DOHH2 (cell line): ENCODE measurements around the gene CCDC171.

Experiments
- H3F3A ChIP-seq: fragments of 200-600 bp; sonication (generic), shearing (Covaris generic); 2 replicates; pipeline ENCODE4 v1.6.0; 2016; ENCODE audit warnings: antibody characterized with exemption, mild to moderate bottlenecking; ENCODE audit not compliant: control insufficient read depth, insufficient read depth
- H3K27ac ChIP-seq: fragments of 200-600 bp; sonication (generic); 2 replicates; pipeline ENCODE4 v1.5.1; 2014; ENCODE audit warnings: low read depth, mild to moderate bottlenecking, low read length, moderate library complexity
- H3K27me3 ChIP-seq: fragments of 200-600 bp; sonication (generic); 2 replicates; pipeline ENCODE4 v1.6.1; 2014; ENCODE audit warnings: mild to moderate bottlenecking, low read length, mixed read lengths; ENCODE audit not compliant: control insufficient read depth
- H3K36me3 ChIP-seq: fragments of 200-600 bp; sonication (generic); 2 replicates; pipeline ENCODE4 v1.6.1; 2014; ENCODE audit warnings: mild to moderate bottlenecking, low read length, moderate library complexity, mixed read lengths; ENCODE audit not compliant: control insufficient read depth
- H3K4me1 ChIP-seq: fragments of 200-600 bp; sonication (generic); 2 replicates; pipeline ENCODE4 v1.6.1; 2014; ENCODE audit warnings: mild to moderate bottlenecking, low read length, mixed read lengths; ENCODE audit not compliant: control insufficient read depth
- H3K4me2 ChIP-seq: fragments of 200-600 bp; sonication (generic); 2 replicates; pipeline ENCODE4 v1.6.0; 2014; ENCODE audit warnings: mild to moderate bottlenecking, low read length, moderate library complexity
- H3K4me3 ChIP-seq: fragments of 200-600 bp; sonication (generic); 2 replicates; pipeline ENCODE4 v1.5.1; 2014; ENCODE audit warnings: mild to moderate bottlenecking, low read length, mixed read lengths
- H3K79me2 ChIP-seq: fragments of 200-600 bp; sonication (generic); 2 replicates; pipeline ENCODE4 v1.6.1; 2014; ENCODE audit warnings: mild to moderate bottlenecking, low read length, mixed read lengths; ENCODE audit not compliant: control insufficient read depth
- H3K9me2 ChIP-seq: fragments of 200-600 bp; sonication (generic); replicated peaks from 2 replicates; pipeline ENCODE4 v1.6.1; 2014; ENCODE audit warnings: mild to moderate bottlenecking, low read length, mixed read lengths; ENCODE audit not compliant: control insufficient read depth
- H3K9me3 ChIP-seq: fragments of 200-600 bp; sonication (generic); 2 replicates; pipeline ENCODE4 v1.6.1; 2014; ENCODE audit warnings: antibody characterized with exemption, low read length, mixed read lengths; ENCODE audit not compliant: control insufficient read depth, insufficient read depth
- H4K20me1 ChIP-seq: fragments of 200-600 bp; sonication (generic); 2 replicates; pipeline ENCODE4 v1.6.0; 2014; ENCODE audit warnings: low read depth, mild to moderate bottlenecking, antibody characterized with exemption, low read length, moderate library complexity; ENCODE audit not compliant: control insufficient read depth, insufficient read depth
- CTCF ChIP-seq: fragments of 200-600 bp; sonication (generic); IDR thresholded peaks from one replicate; pipeline ENCODE4 v1.5.1; 2014; ENCODE audit warnings: antibody characterized with exemption, mild to moderate bottlenecking, low read depth, low read length; ENCODE audit not compliant: poor library complexity, severe bottlenecking
- EZH2phosphoT487 ChIP-seq: fragments of 200-600 bp; sonication (generic); IDR thresholded peaks from 2 replicates; pipeline ENCODE4 v1.6.1; 2017; ENCODE audit warnings: borderline replicate concordance, mild to moderate bottlenecking, antibody characterized with exemption, low read length, moderate library complexity, mixed read lengths

The CCDC171 gene

GRCh38 chr9:15513335-15513734 is 39.5 kb upstream of the CCDC171 start:
- peaks cover 22% of the 10 kb centered on the region for H3K36me3 ChIP-seq
- H3F3A ChIP-seq = peaks cover 15% of the 10 kb centered on the region
- H3K79me2 ChIP-seq = peaks cover 24% of the 10 kb centered on the region
- H3K4me3 ChIP-seq = 0 out of 2 replicates have a peak overlapping the region, but pooled peaks have one; percentile 7
- H3K9me3 ChIP-seq = no peaks in the 10 kb centered on the region
- H4K20me1 ChIP-seq = peaks cover 14% of the 10 kb centered on the region
- no peaks in the 10 kb centered on the region for H3K9me2 ChIP-seq
- H3K4me2 ChIP-seq = peak overlapping the region; percentile 77
- TF ChIP-seq EZH2phosphoT487 = no peak
- TF ChIP-seq CTCF = no peak
- no peaks in the 10 kb centered on the region for H3K27me3 ChIP-seq
- H3K27ac ChIP-seq = peak overlapping the region; percentile 10; the same call in 1 of the 2 replicates
- peaks cover 39% of the 10 kb centered on the region for H3K4me1 ChIP-seq

DNA sequence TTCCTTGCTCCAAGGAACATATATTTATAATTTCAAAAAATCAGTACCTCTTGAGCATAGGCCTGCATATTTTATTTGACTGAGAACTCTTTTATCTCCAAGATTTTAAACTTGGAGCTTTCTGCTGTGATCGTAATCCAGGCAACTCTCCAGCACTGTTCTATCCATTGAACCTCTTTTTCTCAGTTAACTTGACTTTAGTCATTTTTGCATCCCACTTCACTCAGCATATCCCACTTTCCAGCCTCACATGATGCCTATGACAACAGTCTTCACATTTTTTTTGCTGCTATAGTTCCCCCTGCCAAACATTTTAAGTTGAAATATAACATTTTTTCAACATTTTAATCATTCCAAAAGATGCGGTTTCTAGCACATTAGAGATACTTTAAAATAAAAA is 33.0 kb upstream of the CCDC171 start:
- no peak overlapping the region for H3K4me3 ChIP-seq
- TF ChIP-seq CTCF = no peak
- TF ChIP-seq EZH2phosphoT487 = no peak
- H3K27ac ChIP-seq = no peak overlapping the region
- H3K4me1 ChIP-seq = no peaks in the 10 kb centered on the region
- H3K9me3 ChIP-seq = no peaks in the 10 kb centered on the region
- no peaks in the 10 kb centered on the region for H3K27me3 ChIP-seq
- no peak overlapping the region for H3K4me2 ChIP-seq
- H3K36me3 ChIP-seq = no peaks in the 10 kb centered on the region
- H4K20me1 ChIP-seq = no peaks in the 10 kb centered on the region
- no peaks in the 10 kb centered on the region for H3F3A ChIP-seq
- no peaks in the 10 kb centered on the region for H3K79me2 ChIP-seq
- no peaks in the 10 kb centered on the region for H3K9me2 ChIP-seq

- H3K4me3 ChIP-seq = no peak overlapping the region
Measured at GRCh38 chr9:15521254-15521653, 31.6 kb upstream of the CCDC171 start.

More at GRCh38 chr9:15521254-15521653, 31.6 kb upstream of the CCDC171 start:
- H3K79me2 ChIP-seq = no peaks in the 10 kb centered on the region
- H3K9me2 ChIP-seq = no peaks in the 10 kb centered on the region
- no peaks in the 10 kb centered on the region for H3K9me3 ChIP-seq
- no peaks in the 10 kb centered on the region for H3K4me1 ChIP-seq
- no peak overlapping the region for H3K27ac ChIP-seq
- no peaks in the 10 kb centered on the region for H3K36me3 ChIP-seq
- H3F3A ChIP-seq = no peaks in the 10 kb centered on the region
- no peaks in the 10 kb centered on the region for H4K20me1 ChIP-seq
- TF ChIP-seq CTCF (no peak), EZH2phosphoT487 (no peak)
- no peaks in the 10 kb centered on the region for H3K27me3 ChIP-seq
- no peak overlapping the region for H3K4me2 ChIP-seq
